HG03469 (cell line): ENCODE results near the gene TNFSF13.

Experiments
- ATAC-seq: cut with Tn5 transposase; IDR thresholded peaks from one replicate; pipeline ENCODE4 v1.9.1; 2021; ENCODE audit warnings: mild to moderate bottlenecking, moderate library complexity, moderate number of reproducible peaks; ENCODE audit not compliant: unreplicated experiment

The TNFSF13 gene

GRCh38 chr17:7574176-7574953 is 15.8 kb downstream of the TNFSF13 start:
- ATAC-seq = no peak

- no peak for ATAC-seq
Measured at GRCh38 chr17:7575481-7575883, 16.9 kb downstream of the TNFSF13 start.

GRCh38 chr17:7575959-7576358 is 17.4 kb downstream of the TNFSF13 start:
- ATAC-seq = no peak

GRCh38 chr17:7576432-7576937 is 17.9 kb downstream of the TNFSF13 start:
- ATAC-seq = no peak

- no peak for ATAC-seq
Measured at GRCh38 chr17:7577327-7578199, 19.0 kb downstream of the TNFSF13 start.

GRCh38 chr17:7579001-7579833 is 20.7 kb downstream of the TNFSF13 start, which contains the start of gene CD68:
TSS of gene CD68 (plus strand) at chr17:7579638. CDS start at chr17:7579678, 40 bp downstream.
- no peak for ATAC-seq

GRCh38 chr17:7579834-7580603 is 21.5 kb downstream of the TNFSF13 start:
- ATAC-seq = no peak

- no peak for ATAC-seq
Measured at GRCh38 chr17:7580604-7581575, 22.3 kb downstream of the TNFSF13 start.

- no peak for ATAC-seq
Measured at GRCh38 chr17:7582396-7583252, 24.1 kb downstream of the TNFSF13 start.

- ATAC-seq = no peak
Measured at GRCh38 chr17:7583253-7584109, 24.9 kb downstream of the TNFSF13 start, which contains the start of gene MPDU1. TSS of gene MPDU1 (plus strand) at chr17:7583852. CDS start at chr17:7583863, 11 bp downstream.

GRCh38 chr17:7586673-7587419 is 28.3 kb downstream of the TNFSF13 start:
- ATAC-seq = no peak

GRCh38 chr17:7587420-7588151 is 29.0 kb downstream of the TNFSF13 start:
- no peak for ATAC-seq

- ATAC-seq = no peak
Measured at GRCh38 chr17:7588553-7589203, 30.1 kb downstream of the TNFSF13 start.

GRCh38 chr17:7589204-7589868 is 30.8 kb downstream of the TNFSF13 start:
- ATAC-seq = no peak
